Adrenal gland (tissue), 5 donors: ENCODE results near the gene COL23A1.

Experiments
- CTCF ChIP-seq, 6 experiments: fragments of 450-650 bp in 4 of 6; fragments of 200-600 bp in 2 of 6; sonication (generic) in 1 of 6; IDR thresholded peaks; 1 replicate in 5 of 6; 2 replicates in 1 of 6; pipeline versions ENCODE4 v1.5.1 to v1.8.0; 2016 to 2021; ENCODE audit warnings: antibody characterized with exemption in 6 of 6, mild to moderate bottlenecking in 2 of 6, moderate library complexity in 1 of 6
- POLR2A ChIP-seq, 2 donors: fragments of 450-650 bp; IDR thresholded peaks; one replicate each; pipeline ENCODE4 v1.6.1; 2017; ENCODE audit warnings: antibody characterized with exemption in 2 of 2, mild to moderate bottlenecking in 2 of 2, moderate library complexity in 1 of 2
- donor health status: DM: no; HTN: no; CAD: no.

DNA sequence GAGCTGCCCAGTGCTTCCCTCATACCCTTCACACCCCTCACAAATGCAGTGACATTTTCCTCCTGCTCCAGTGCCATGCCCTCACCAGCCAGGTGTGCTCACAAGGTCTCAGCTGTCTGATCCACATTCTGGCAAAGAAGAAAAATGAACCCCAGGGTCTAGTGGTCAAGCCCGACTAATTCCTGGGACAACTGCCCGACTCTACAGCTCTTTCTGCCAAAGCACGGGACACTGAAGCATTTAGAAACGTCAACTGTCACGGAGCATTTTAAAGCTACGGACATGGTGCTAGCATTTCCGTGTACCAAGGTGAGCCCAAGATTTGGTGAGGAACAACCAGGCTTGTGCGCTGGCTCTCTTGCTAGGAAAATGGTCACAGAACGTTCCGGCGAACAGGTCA is 300.8 kb downstream of the COL23A1 start:
- no peak for TF ChIP-seq POLR2A (IDR thresholded peaks at IDR 0.05)
- TF ChIP-seq CTCF (IDR thresholded peaks at IDR 0.05) = no peak
